HEK293T (cell line): Measurements from ENCODE around the gene KRTAP1-1.

Experiments
- CTCF ChIA-PET: fragments of 350-600 bp; formaldehyde crosslinking; extraction: SDS; loops from one replicate; lab custom pipeline; 2021; ENCODE audit warnings: antibody characterized with exemption, inconsistent platforms; lab: Yijun Ruan, JAX
- POLR2A ChIA-PET: fragments of 350-600 bp; formaldehyde crosslinking; extraction: SDS; loops from one replicate; lab custom pipeline; 2020; ENCODE audit warnings: antibody characterized with exemption, inconsistent platforms; lab: Yijun Ruan, JAX
- DNase-seq: peaks from one replicate; pipeline ENCODE4 v3.0.0; 2012; ENCODE audit warnings: mixed read lengths; ENCODE audit errors: extremely low spot score
- ARNT ChIP-seq: fragments of 450-650 bp; IDR thresholded peaks from 2 replicates; pipeline ENCODE4 v1.6.1; 2017; ENCODE audit warnings: mild to moderate bottlenecking
- BHLHE40 ChIP-seq: fragments of 450-650 bp; IDR thresholded peaks from 2 replicates; pipeline ENCODE4 v1.6.1; 2016; ENCODE audit warnings: mild to moderate bottlenecking, moderate library complexity, borderline replicate concordance
- CTBP1 ChIP-seq: fragments of 450-650 bp; IDR thresholded peaks from 2 replicates; pipeline ENCODE4 v1.6.1; 2016; ENCODE audit warnings: borderline replicate concordance
- ELF4 ChIP-seq: fragments of 450-650 bp; IDR thresholded peaks from 2 replicates; pipeline ENCODE4 v1.6.1; 2017; ENCODE audit warnings: antibody characterized with exemption
- FOXA1 ChIP-seq: fragments of 450-650 bp; IDR thresholded peaks from 2 replicates; pipeline ENCODE4 v1.6.1; 2016; ENCODE audit warnings: mild to moderate bottlenecking
- FOXK2 ChIP-seq: fragments of 450-650 bp; IDR thresholded peaks from 2 replicates; pipeline ENCODE4 v1.6.1; 2016; ENCODE audit warnings: mild to moderate bottlenecking
- FOXM1 ChIP-seq: fragments of 450-650 bp; IDR thresholded peaks from 2 replicates; pipeline ENCODE4 v1.6.1; 2017; ENCODE audit warnings: mild to moderate bottlenecking, borderline replicate concordance
- HDGF ChIP-seq: fragments of 450-650 bp; IDR thresholded peaks from 2 replicates; pipeline ENCODE4 v1.6.1; 2017; ENCODE audit warnings: antibody characterized with exemption, borderline replicate concordance
- L3MBTL2 ChIP-seq: fragments of 450-650 bp; conservative IDR thresholded peaks from 2 replicates; pipeline ENCODE4 v1.6.1; 2016; ENCODE audit warnings: mild to moderate bottlenecking
- LEF1 ChIP-seq: fragments of 450-650 bp; IDR thresholded peaks from 2 replicates; pipeline ENCODE4 v1.6.1; 2017; ENCODE audit warnings: mild to moderate bottlenecking, borderline replicate concordance
- NFRKB ChIP-seq: fragments of 450-650 bp; IDR thresholded peaks from 2 replicates; pipeline ENCODE4 v1.6.1; 2016; ENCODE audit warnings: mild to moderate bottlenecking, moderate library complexity
- PKNOX1 ChIP-seq: fragments of 450-650 bp; IDR thresholded peaks from 2 replicates; pipeline ENCODE4 v1.6.1; 2016
- SP1 ChIP-seq: fragments of 450-650 bp; IDR thresholded peaks from 2 replicates; pipeline ENCODE4 v1.6.1; 2017
- SUZ12 ChIP-seq: fragments of 450-650 bp; IDR thresholded peaks from 2 replicates; pipeline ENCODE4 v1.6.1; 2016; ENCODE audit warnings: mild to moderate bottlenecking
- TARDBP ChIP-seq: fragments of 450-650 bp; IDR thresholded peaks from 2 replicates; pipeline ENCODE4 v1.6.1; 2016
- ZNF384 ChIP-seq: fragments of 450-650 bp; IDR thresholded peaks from 2 replicates; pipeline ENCODE4 v1.6.1; 2016

KRTAP1-1 gene

DNA sequence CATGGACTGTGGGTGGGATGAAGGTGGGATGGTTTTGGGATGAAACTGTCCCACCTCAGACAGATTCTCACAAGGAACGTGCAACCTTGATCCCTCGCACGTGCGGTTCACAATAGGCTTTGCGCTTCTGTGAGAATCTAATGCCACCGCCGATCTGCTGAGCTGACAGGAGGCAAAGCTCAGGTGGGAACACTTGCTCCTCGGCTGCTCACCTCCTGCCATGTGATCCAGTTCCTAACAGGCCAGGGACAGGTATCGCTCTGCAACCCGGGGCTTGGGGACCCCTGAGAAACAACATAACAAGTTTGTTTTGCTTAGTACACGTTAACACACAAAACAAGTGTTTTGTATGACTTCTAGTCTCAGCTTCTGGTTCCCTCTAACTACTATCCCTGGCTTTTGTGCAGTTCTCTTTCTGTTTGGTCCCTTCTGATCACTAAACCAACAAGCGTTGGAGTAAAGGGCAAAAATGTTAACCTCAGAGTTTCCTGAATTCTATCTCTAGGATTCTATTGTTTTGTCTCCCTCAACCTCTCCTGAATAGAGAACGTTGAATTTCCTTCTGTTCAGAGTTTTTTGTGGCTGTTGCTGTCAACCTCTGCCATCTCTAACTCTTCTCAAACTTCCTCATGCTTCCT lies 24.6 kb downstream of the KRTAP1-1 start:
- DNase-seq, result no peak
- ChIA-PET POLR2A (no interaction called here), CTCF (interaction anchor here (0.6 kb wide), 1 partner anchor 491 kb away, joined by 3 read pairs; no protein-coding TSS in a partner anchor)
- no peak for TF ChIP-seq ZNF384

- ChIA-PET POLR2A (no interaction called here), CTCF (no interaction called here)
- DNase-seq, result no peak
- no peak for TF ChIP-seq ARNT
- TF ChIP-seq ZNF384, result no peak
- no peak for TF ChIP-seq TARDBP
- no peak for TF ChIP-seq L3MBTL2
Measured at GRCh38 chr17:41015454-41015853, 25.8 kb downstream of the KRTAP1-1 start.

DNA sequence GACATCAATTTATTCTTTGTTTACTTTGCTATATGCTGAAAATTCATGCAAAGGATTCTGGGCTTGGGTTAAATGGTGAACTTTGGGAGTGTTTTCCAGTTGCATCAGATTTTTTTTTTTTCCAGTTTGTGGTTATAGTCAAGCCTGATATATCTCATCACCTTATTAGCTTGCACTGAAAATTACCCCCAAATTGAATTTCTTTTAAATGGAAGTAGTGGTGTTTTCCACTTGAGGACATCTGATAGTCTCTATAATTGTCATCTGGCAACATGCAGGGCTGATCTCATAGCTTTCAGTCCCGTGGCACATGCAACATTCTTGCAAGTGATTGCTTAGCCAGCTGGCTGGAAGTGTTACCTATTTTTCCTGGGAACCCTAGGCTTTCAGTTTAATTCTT lies 27.6 kb downstream of the KRTAP1-1 start:
- POLR2A ChIA-PET, result interaction anchor here (0.8 kb wide), 1 partner anchor 10 kb away, joined by 3 read pairs; no protein-coding TSS in a partner anchor
- CTCF ChIA-PET, result interaction anchor here (0.6 to 1.3 kb wide), 2 partner anchors 103 to 649 kb away, joined by 3 read pairs; no protein-coding TSS in a partner anchor
- TF ChIP-seq L3MBTL2 (no peak), LEF1 (no peak), ELF4 (no peak)
- no peak for DNase-seq

GRCh38 chr17:41013181-41013580 lies 28.1 kb downstream of the KRTAP1-1 start:
- TF ChIP-seq SP1, result no peak
- TF ChIP-seq CTBP1, result no peak
- no peak for TF ChIP-seq SUZ12
- no peak for TF ChIP-seq FOXM1
- no peak for TF ChIP-seq HDGF
- no peak for TF ChIP-seq LEF1
- TF ChIP-seq ELF4, result no peak
- TF ChIP-seq TARDBP, result no peak
- DNase-seq, result no peak
- POLR2A ChIA-PET, result no interaction called here
- CTCF ChIA-PET, result no interaction called here

- ChIA-PET POLR2A (no interaction called here), CTCF (no interaction called here)
- no peak for DNase-seq
- no peak for TF ChIP-seq PKNOX1
- TF ChIP-seq CTBP1, result no peak
- no peak for TF ChIP-seq BHLHE40
- no peak for TF ChIP-seq SUZ12
- TF ChIP-seq FOXA1, result no peak
- TF ChIP-seq FOXK2, result no peak
- TF ChIP-seq ARNT, result no peak
Measured at GRCh38 chr17:41012326-41013120, 28.7 kb downstream of the KRTAP1-1 start.

- ChIA-PET CTCF (no interaction called here), POLR2A (no interaction called here)
Measured at GRCh38 chr17:41010441-41010840, 30.8 kb downstream of the KRTAP1-1 start.

DNA sequence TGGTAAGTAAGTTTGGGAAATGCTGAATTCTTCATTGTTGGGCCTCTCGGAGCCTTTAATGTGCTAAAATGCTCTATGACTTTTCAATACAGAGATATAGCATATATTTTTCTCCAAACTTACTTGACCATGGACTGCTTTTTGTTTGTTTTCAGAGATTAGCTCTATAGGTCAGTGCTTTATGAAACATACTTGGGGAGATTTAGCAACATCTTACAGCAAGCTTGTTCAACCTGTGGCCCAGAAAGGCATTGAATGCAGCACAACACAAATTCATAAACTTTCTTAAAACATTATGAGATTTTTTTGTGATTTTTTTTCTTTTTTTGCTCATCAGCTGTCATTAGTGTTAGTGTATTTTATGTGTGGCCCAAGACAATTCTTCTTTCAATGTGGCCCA lies 31.3 kb downstream of the KRTAP1-1 start:
- ChIA-PET CTCF (no interaction called here), POLR2A (no interaction called here)
- TF ChIP-seq PKNOX1 (no peak), TARDBP (no peak), BHLHE40 (no peak), SP1 (no peak), LEF1 (no peak), FOXM1 (no peak), CTBP1 (no peak), ARNT (no peak)
- DNase-seq, result no peak

More at GRCh38 chr17:41010441-41010840, 30.8 kb downstream of the KRTAP1-1 start:
- no peak for TF ChIP-seq FOXK2
- TF ChIP-seq LEF1, result no peak
- TF ChIP-seq L3MBTL2, result no peak
- TF ChIP-seq TARDBP, result no peak
- no peak for TF ChIP-seq HDGF
- TF ChIP-seq SUZ12, result no peak
- TF ChIP-seq ZNF384, result no peak
- no peak for TF ChIP-seq FOXM1
- no peak for TF ChIP-seq CTBP1
- no peak for TF ChIP-seq NFRKB
- no peak for TF ChIP-seq FOXA1
- TF ChIP-seq ARNT, result no peak
- no peak for TF ChIP-seq SP1
- TF ChIP-seq PKNOX1, result no peak
- TF ChIP-seq BHLHE40, result no peak
- no peak for TF ChIP-seq ELF4
- no peak for DNase-seq
